Caco-2 (cell line): ENCODE data around the gene LTA4H. TPM values are rescaled to one million over a fixed set of nuclear protein-coding genes. Genes with fewer than 3 reads are reported as not detected.

ENCODE experiments used
- BruUV-seq: library from RNA; stranded (reverse); fragments of 400-500 nt; replicated peaks from 2 replicates; lab custom pipeline; 2021; lab: Mats Ljungman, UMichigan
- CTCF ChIA-PET: fragments of 300-600 bp; sonication (Branson Sonifier 250); formaldehyde crosslinking; loops from one replicate; lab custom pipeline; 2022; ENCODE audit warnings: antibody characterized with exemption; lab: Charles Lee
- POLR2A ChIA-PET: fragments of 300-600 bp; sonication (Branson Sonifier 250); formaldehyde crosslinking; loops from one replicate; lab custom pipeline; 2022; ENCODE audit warnings: antibody characterized with exemption; lab: Charles Lee
- DNase-seq, 2 experiments: peaks; one replicate each; pipeline versions ENCODE4 v3.0.0 to v3.0.0-alpha.2; 2020 to 2022
- H3K27me3 ChIP-seq: replicated peaks from 2 replicates; pipeline ENCODE4 v1.6.0; 2011; ENCODE audit warnings: low read length; ENCODE audit not compliant: control insufficient read depth, insufficient read depth
- H3K36me3 ChIP-seq: 2 replicates; pipeline ENCODE4 v1.5.1; 2011; ENCODE audit warnings: low read length; ENCODE audit not compliant: control insufficient read depth, insufficient read depth
- H3K4me1 ChIP-seq: fragments of 250-450 bp; sonication (Bioruptor Pico); 2 replicates; pipeline ENCODE4 v1.5.1; 2020; ENCODE audit warnings: mild to moderate bottlenecking
- H3K4me3 ChIP-seq: 2 replicates; pipeline ENCODE4 v1.5.1; 2011; ENCODE audit warnings: low read depth, mild to moderate bottlenecking, control low read depth, low read length
- H3K9me3 ChIP-seq: fragments of 250-450 bp; sonication (Bioruptor Pico); 2 replicates; pipeline ENCODE4 v1.5.1; 2020; ENCODE audit warnings: mild to moderate bottlenecking, moderate library complexity
- H3K27ac Mint-ChIP-seq: one replicate; pipeline ENCODE4 v1.8.0; 2022; ENCODE audit warnings: mixed read lengths; ENCODE audit not compliant: unreplicated experiment
- H3K27me3 Mint-ChIP-seq: one replicate; pipeline ENCODE4 v1.8.0; 2022; ENCODE audit warnings: mixed read lengths; ENCODE audit not compliant: insufficient read depth, unreplicated experiment
- H3K36me3 Mint-ChIP-seq: one replicate; pipeline ENCODE4 v1.8.0; 2022; ENCODE audit warnings: mild to moderate bottlenecking, mixed read lengths; ENCODE audit not compliant: insufficient read depth, unreplicated experiment
- H3K4me1 Mint-ChIP-seq: one replicate; pipeline ENCODE4 v1.8.0; 2022; ENCODE audit warnings: low read depth, mixed read lengths; ENCODE audit not compliant: unreplicated experiment
- H3K4me3 Mint-ChIP-seq: one replicate; pipeline ENCODE4 v1.8.0; 2022; ENCODE audit warnings: mild to moderate bottlenecking, moderate library complexity, mixed read lengths; ENCODE audit not compliant: unreplicated experiment
- H3K9me3 Mint-ChIP-seq: one replicate; pipeline ENCODE4 v1.8.0; 2022; ENCODE audit warnings: mixed read lengths; ENCODE audit not compliant: unreplicated experiment
- intact Hi-C: fragments of 100-400 bp; cut with micrococcal nuclease; formaldehyde crosslinking; loops from one replicate; pipeline ENCODE4 v1.10.0; 2022; ENCODE audit not compliant: unreplicated experiment
- total RNA-seq: library from RNA; stranded (reverse); gene quantifications from 2 replicates; pipeline ENCODE4 v1.2.3, GENCODE V29; 2022
- TF ChIP-seq, protein P1 (sequence below), 2 experiments: fragments of 200-600 bp in 1 of 2; IDR thresholded peaks; 1 replicate in 1 of 2; 2 replicates in 1 of 2; pipeline versions ENCODE4 v1.5.1 to v1.8.0; 2011 to 2022; ENCODE audit warnings: antibody characterized with exemption in 1 of 2, control low read depth in 1 of 2, inconsistent platforms in 1 of 2, low read depth in 1 of 2, low read length in 1 of 2, mild to moderate bottlenecking in 1 of 2, moderate library complexity in 1 of 2; ENCODE audit not compliant: insufficient read depth in 1 of 2, severe bottlenecking in 1 of 2, unreplicated experiment in 1 of 2

The LTA4H gene
- total RNA-seq, 1 experiment from 2014 or later, result 56.7 TPM

DNA sequence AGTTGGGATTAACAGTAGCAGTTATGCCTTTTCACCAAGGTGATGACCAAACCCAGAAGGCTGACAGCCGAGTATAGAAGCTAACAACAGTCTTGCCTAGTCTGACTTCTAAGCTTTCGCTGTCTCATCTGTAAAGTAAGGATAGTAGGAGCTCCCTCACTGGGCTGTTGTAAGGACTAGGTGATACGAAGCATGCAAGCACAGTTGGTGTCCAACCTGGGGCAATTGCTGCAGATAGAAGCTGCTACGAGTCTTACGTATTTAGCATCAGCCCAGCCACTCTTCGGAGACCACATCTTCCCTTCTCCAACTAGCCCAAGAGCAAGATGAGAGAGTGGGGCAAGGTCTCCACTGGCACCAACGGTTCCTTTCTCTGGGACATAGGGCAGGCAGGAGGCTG is 45.3 kb downstream of the LTA4H start:
- DNase-seq, result no peak
- no peaks in the 10 kb centered on the region for H3K9me3 Mint-ChIP-seq
- no peaks in the 10 kb centered on the region; the same call in 1 of the 2 replicates for H3K27me3 ChIP-seq
- H3K4me3 Mint-ChIP-seq, result no peak overlapping the region
- no TSS peak for BruUV-seq
- no peak overlapping the region for H3K27ac Mint-ChIP-seq
- TF ChIP-seq, protein P1, sequence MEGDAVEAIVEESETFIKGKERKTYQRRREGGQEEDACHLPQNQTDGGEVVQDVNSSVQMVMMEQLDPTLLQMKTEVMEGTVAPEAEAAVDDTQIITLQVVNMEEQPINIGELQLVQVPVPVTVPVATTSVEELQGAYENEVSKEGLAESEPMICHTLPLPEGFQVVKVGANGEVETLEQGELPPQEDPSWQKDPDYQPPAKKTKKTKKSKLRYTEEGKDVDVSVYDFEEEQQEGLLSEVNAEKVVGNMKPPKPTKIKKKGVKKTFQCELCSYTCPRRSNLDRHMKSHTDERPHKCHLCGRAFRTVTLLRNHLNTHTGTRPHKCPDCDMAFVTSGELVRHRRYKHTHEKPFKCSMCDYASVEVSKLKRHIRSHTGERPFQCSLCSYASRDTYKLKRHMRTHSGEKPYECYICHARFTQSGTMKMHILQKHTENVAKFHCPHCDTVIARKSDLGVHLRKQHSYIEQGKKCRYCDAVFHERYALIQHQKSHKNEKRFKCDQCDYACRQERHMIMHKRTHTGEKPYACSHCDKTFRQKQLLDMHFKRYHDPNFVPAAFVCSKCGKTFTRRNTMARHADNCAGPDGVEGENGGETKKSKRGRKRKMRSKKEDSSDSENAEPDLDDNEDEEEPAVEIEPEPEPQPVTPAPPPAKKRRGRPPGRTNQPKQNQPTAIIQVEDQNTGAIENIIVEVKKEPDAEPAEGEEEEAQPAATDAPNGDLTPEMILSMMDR (IDR thresholded peaks at IDR 0.05; ENCODE audit: insufficient read depth in 1 of 2, low read depth in 1 of 2, low read length in 1 of 2, severe bottlenecking in 1 of 2, unreplicated experiment in 1 of 2), result no peak
- no peaks in the 10 kb centered on the region for H3K36me3 ChIP-seq
- no peak overlapping the region for H3K4me3 ChIP-seq
- no peaks in the 10 kb centered on the region for H3K9me3 ChIP-seq
- ChIA-PET POLR2A (no interaction called here), CTCF (interaction anchor here (1.5 kb wide), 1 partner anchor 9 kb away, joined by 6 read pairs; no protein-coding TSS in a partner anchor)
- no peaks in the 10 kb centered on the region for H3K4me1 Mint-ChIP-seq
- H3K27me3 Mint-ChIP-seq, result peaks cover 18% of the 10 kb centered on the region
- H3K36me3 Mint-ChIP-seq, result no peaks in the 10 kb centered on the region
- intact Hi-C loops, result loop anchor here (10.0 kb wide), 1 partner anchor 405 kb away; no protein-coding TSS in a partner anchor
- no peaks in the 10 kb centered on the region for H3K4me1 ChIP-seq

DNA sequence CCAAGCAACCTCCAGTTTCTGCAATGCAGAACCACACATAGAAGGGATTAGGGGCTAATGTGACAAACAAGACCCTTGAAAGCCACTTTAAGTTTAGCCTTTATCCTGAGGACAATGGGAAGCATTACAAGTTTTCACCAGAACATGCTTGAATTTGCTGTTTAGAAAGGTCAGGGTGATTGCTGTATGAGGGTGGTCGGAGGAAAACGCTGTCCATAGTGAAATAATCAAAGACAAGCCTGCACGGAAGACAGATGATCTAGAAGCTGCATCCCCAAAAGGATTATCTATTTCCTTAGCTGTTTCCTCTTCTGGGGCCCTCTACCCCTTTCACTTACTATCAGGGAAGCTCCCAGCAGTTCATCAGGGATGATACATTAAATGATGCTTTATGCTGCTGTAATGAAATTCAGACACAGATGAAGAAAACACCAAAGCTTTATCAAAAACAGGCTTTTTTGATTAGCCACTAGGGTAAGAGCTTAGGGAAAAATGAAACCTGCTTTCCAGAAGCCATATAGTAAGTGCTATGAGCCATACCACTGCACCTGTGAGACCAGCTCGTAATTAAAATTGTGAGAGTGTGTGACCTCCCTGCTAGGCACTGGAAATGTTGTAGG is 45.8 kb downstream of the LTA4H start:
- Histone ChIP-seq H3K4me1 (no peaks in the 10 kb centered on the region), H3K27me3 (no peaks in the 10 kb centered on the region; the same call in 1 of the 2 replicates), H3K36me3 (no peaks in the 10 kb centered on the region), H3K9me3 (no peaks in the 10 kb centered on the region), H3K4me3 (no peak overlapping the region)
- intact Hi-C loops, result loop anchor here (10.0 kb wide), 1 partner anchor 405 kb away; no protein-coding TSS in a partner anchor
- no TSS peak for BruUV-seq
- Mint-ChIP-seq H3K4me3 (no peak overlapping the region), H3K36me3 (no peaks in the 10 kb centered on the region), H3K4me1 (no peaks in the 10 kb centered on the region), H3K27ac (no peak overlapping the region), H3K27me3 (peaks cover 18% of the 10 kb centered on the region), H3K9me3 (no peaks in the 10 kb centered on the region)
- TF ChIP-seq, protein P1 (IDR thresholded peaks at IDR 0.05; ENCODE audit: insufficient read depth in 1 of 2, low read depth in 1 of 2, low read length in 1 of 2, severe bottlenecking in 1 of 2, unreplicated experiment in 1 of 2), result no peak
- ChIA-PET CTCF (interaction anchor here (1.5 kb wide), 1 partner anchor 9 kb away, joined by 6 read pairs; no protein-coding TSS in a partner anchor), POLR2A (no interaction called here)
- no peak for DNase-seq

DNA sequence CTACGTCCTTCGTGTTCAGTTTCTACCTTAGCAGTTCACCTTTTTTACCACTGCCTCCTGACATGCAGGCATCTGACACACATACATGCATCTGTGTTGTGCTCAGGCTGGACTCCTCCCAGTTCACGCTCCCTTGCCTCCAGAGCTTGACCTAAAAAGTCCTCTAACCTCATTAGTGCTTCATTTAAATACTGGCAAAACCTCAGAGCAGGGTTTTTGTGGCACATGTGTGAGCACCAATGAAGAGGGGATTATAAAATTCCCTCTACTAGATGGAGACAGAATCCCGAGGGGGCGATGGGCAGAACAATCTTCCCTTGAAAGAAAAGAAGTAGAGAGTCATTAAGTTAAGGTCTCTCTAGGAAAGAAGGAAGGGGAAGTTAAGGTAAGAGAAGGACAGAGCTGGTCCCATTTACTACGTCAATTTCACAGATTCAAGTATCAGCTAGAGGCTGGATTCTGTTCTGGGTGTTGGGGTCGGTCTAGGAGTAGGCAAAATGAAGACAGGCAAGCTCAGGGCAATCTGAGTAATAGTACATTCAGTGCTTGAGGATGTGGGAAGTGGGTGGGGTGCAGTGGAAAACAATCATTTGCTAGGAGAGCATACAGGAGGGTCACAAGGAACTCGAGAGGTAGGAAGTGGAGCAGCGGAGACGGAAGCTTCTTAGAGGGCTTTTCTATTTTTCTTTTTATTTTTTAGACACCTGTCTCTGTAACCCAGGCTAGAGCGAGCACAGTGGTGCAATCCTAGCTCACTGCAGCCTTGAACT is 46.7 kb downstream of the LTA4H start:
- intact Hi-C loops, result no loop called here
- CTCF ChIA-PET, result interaction anchor here (1.5 kb wide), 1 partner anchor 10 kb away, joined by 6 read pairs; no protein-coding TSS in a partner anchor
- Mint-ChIP-seq H3K4me3 (no peak overlapping the region), H3K27me3 (peaks cover 18% of the 10 kb centered on the region), H3K27ac (no peak overlapping the region), H3K36me3 (no peaks in the 10 kb centered on the region), H3K9me3 (no peaks in the 10 kb centered on the region), H3K4me1 (no peaks in the 10 kb centered on the region)
- no peak for DNase-seq
- H3K27me3 ChIP-seq, result no peaks in the 10 kb centered on the region; the same call in 1 of the 2 replicates
- H3K36me3 ChIP-seq, result no peaks in the 10 kb centered on the region
- POLR2A ChIA-PET, result no interaction called here
- no peaks in the 10 kb centered on the region for H3K4me1 ChIP-seq
- H3K4me3 ChIP-seq, result no peak overlapping the region
- no TSS peak for BruUV-seq
- no peaks in the 10 kb centered on the region for H3K9me3 ChIP-seq
- TF ChIP-seq, protein P1 (IDR thresholded peaks at IDR 0.05; ENCODE audit: insufficient read depth in 1 of 2, low read depth in 1 of 2, low read length in 1 of 2, severe bottlenecking in 1 of 2, unreplicated experiment in 1 of 2), result no peak
